Large intestine (tissue), 3 donors: ENCODE measurements around the gene TTL. TPM values are rescaled to one million over a fixed set of nuclear protein-coding genes. Genes with fewer than 3 reads are reported as not detected.
"Not testable (repeated sequence)": the region's sequence is repeated elsewhere in the genome, so short reads cannot be mapped to it uniquely, and the experiment has no call there.

Experiments used
- DNase-seq, 2 donors: peaks; one replicate each; pipeline versions ENCODE4 v3.0.0 to v3.0.0-alpha.2; 2013
- H3K27ac ChIP-seq: one replicate; pipeline ENCODE4 v1.5.1; 2013; ENCODE audit warnings: low read length
- H3K27me3 ChIP-seq: 2 replicates; pipeline ENCODE4 v1.6.1; 2013; ENCODE audit warnings: low read length; ENCODE audit not compliant: control insufficient read depth, insufficient read depth
- H3K36me3 ChIP-seq: 2 replicates; pipeline ENCODE4 v1.6.1; 2013; ENCODE audit warnings: low read length; ENCODE audit not compliant: control insufficient read depth, insufficient read depth
- H3K4me1 ChIP-seq: one replicate; pipeline ENCODE4 v1.6.1; 2013; ENCODE audit warnings: low read length; ENCODE audit not compliant: control insufficient read depth, insufficient read depth
- H3K4me3 ChIP-seq: one replicate; pipeline ENCODE4 v1.5.1; 2013; ENCODE audit warnings: low read length
- H3K9me3 ChIP-seq: one replicate; pipeline ENCODE4 v1.6.1; 2013; ENCODE audit warnings: mild to moderate bottlenecking, low read depth, low read length, moderate library complexity; ENCODE audit not compliant: control insufficient read depth
- WGBS: methylation state at CpG from one replicate; pipeline ENCODE4 v1.1.5; 2013; ENCODE audit warnings: low lambda C conversion rate; ENCODE audit not compliant: insufficient coverage; 5-methylcytosine and 5-hydroxymethylcytosine counted together
- polyA plus RNA-seq: library from polyadenylated mRNA; unstranded; fragments of 120-200 nt; gene quantifications from one replicate; pipeline ENCODE4 v1.2.1, GENCODE V29; 2013

TTL gene
- polyA plus RNA-seq, 1 donor: 20.8 TPM

GRCh38 chr2:112437405-112437831 lies 44.5 kb upstream of the TTL start:
- H3K4me3 ChIP-seq, DNase-seq, H3K27ac ChIP-seq, H3K9me3 ChIP-seq, H3K36me3 ChIP-seq, H3K4me1 ChIP-seq, H3K27me3 ChIP-seq: not testable (repeated sequence)
- no CpG with 5 or more reads among the region's 16 CpGs for WGBS

DNA sequence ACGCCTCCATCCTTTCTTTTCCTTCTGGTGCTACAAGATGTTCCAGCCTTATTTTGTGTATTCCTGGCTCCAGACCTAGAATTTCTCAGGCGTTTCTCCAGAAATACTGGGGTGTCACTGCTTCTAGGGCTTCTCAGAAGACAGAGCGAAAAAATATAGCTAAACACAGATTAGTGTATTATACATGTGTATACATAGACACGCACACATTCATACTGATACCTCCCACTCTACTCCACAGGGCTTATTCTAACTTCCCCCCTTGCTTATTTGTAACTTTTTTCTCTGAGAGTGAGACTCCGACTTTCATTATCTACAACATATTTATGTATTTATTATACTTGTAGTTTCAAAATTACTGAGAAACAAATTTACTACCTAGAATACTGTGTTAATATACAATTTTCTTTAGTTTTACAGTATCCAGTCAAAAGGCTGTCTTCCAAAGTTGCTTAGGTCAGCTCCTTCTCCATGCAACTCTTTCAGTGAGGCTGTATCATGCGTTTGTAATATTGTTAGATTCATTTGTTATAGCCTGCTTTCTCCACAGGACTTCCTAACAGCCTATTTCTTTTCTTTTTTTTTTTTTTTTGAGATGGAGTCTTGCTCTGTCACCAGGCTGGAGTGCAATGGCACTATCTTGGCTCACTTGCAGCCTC lies 43.2 kb upstream of the TTL start:
- not testable (repeated sequence) for H3K4me3 ChIP-seq, H3K27me3 ChIP-seq, DNase-seq, H3K9me3 ChIP-seq, H3K36me3 ChIP-seq, H3K4me1 ChIP-seq, H3K27ac ChIP-seq
- 80% methylated on average over 2 of the region's 6 CpGs for WGBS

DNA sequence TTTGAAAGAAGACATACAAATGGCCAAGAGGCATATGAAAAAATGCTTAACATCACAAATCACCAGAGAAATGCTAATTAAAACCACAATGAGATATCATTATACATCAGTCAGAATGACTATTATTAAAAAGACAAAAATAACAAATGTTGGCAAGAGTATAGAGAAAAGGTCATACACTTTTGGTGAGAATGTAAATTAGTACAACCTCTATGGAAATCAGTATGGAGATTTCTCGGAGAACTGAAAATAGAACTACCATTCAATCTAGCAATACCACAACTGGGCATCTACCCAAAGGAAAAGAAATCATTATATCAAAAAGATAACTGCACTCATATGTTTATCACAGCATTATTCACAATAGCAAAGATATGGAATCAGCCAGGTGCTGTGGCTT lies 37.7 kb upstream of the TTL start:
- H3K4me3 ChIP-seq: not testable (repeated sequence)

DNA sequence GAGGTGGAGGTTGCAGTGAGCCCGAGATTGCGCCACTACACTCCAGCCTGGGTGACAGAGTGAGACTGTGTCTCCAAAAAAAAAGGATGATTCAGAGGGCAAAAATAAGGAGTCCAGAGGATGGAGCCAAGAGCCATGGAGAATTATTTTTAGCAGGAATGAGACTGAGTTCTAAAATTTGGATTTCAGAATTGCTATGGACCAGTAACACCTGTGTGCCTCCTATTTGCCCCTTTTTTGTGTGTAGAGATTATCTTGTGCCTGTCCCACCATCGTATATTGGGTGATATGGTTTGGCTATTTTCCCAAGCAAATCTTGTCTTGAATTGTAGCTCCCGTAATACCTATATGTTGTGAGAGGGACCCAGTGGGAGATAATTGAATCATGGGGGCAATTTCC lies 32.1 kb upstream of the TTL start:
- whole genome bisulfite sequencing: no CpG with 5 or more reads among the region's 4 CpGs
- no peak for DNase-seq
- no peaks in the 10 kb centered on the region for H3K36me3 ChIP-seq
- no peak overlapping the region for H3K4me3 ChIP-seq
- no peaks in the 10 kb centered on the region for H3K4me1 ChIP-seq
- no peak overlapping the region for H3K27ac ChIP-seq
- H3K9me3 ChIP-seq: no peaks in the 10 kb centered on the region
- H3K27me3 ChIP-seq: no peaks in the 10 kb centered on the region

More for the DNA sequence above, 37.7 kb upstream of the TTL start:
- no CpG with 5 or more reads among the region's 1 CpG for WGBS
- DNase-seq, H3K27me3 ChIP-seq, H3K4me1 ChIP-seq, H3K36me3 ChIP-seq, H3K9me3 ChIP-seq, H3K27ac ChIP-seq: not testable (repeated sequence)

DNA sequence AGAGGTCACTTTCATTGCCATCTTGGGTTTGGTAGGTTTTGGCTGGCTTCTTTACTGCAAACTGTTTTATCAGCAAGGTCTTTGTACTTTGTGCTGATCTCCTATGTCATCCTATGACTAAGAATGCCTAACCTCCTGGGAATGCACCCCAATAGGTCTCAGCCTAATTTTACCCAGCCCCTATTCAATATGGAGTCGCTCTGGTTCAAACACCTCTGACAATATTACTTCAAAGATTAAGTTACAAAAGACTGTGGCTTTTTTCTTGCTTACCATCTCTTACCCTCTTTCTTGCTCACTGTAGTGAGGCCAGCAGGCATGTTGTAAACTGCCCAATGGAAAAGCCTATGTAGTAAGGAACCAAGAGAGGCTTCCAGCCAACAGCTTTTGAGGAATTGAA lies 30.6 kb upstream of the TTL start:
- Histone ChIP-seq H3K27me3 (no peaks in the 10 kb centered on the region), H3K4me1 (no peaks in the 10 kb centered on the region), H3K9me3 (no peaks in the 10 kb centered on the region), H3K27ac (no peak overlapping the region), H3K4me3 (no peak overlapping the region), H3K36me3 (no peaks in the 10 kb centered on the region)
- WGBS: no CpG with 5 or more reads among the region's 1 CpG
- no peak for DNase-seq

GRCh38 chr2:112454586-112454985 lies 27.4 kb upstream of the TTL start:
- no peak overlapping the region for H3K27ac ChIP-seq
- no peaks in the 10 kb centered on the region for H3K9me3 ChIP-seq
- H3K4me3 ChIP-seq: no peak overlapping the region
- no peak for DNase-seq
- no peaks in the 10 kb centered on the region for H3K27me3 ChIP-seq
- H3K36me3 ChIP-seq: no peaks in the 10 kb centered on the region
- H3K4me1 ChIP-seq: no peaks in the 10 kb centered on the region

DNA sequence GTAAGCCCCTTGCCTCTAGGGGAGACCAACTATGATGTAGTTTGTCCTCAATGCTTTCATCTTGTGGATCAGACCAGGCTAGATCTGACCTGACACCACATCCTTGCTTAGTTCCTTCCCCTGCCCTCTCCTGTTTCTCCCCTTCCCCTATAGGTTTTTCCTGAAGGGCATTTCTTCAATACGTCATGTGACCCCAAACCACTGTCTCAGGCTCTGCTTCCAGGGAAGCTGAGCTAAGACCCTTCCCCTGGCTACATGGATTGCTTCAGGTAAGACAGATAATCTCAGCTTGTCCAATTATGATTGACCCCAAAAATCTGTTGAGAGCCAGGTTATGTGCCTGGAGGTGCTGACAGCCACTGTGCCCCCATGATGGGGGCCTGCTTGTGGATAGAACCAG lies 22.6 kb upstream of the TTL start:
- Histone ChIP-seq H3K27me3 (peaks cover 2% of the 10 kb centered on the region), H3K4me1 (no peaks in the 10 kb centered on the region), H3K36me3 (no peaks in the 10 kb centered on the region), H3K4me3 (no peak overlapping the region), H3K27ac (no peak overlapping the region), H3K9me3 (no peaks in the 10 kb centered on the region)
- WGBS: no CpG with 5 or more reads among the region's 1 CpG
- no peak for DNase-seq

- Histone ChIP-seq H3K36me3 (no peaks in the 10 kb centered on the region), H3K27ac (no peak overlapping the region), H3K4me3 (no peak overlapping the region), H3K9me3 (no peaks in the 10 kb centered on the region), H3K27me3 (peaks cover 2% of the 10 kb centered on the region), H3K4me1 (no peaks in the 10 kb centered on the region)
- no CpG with 5 or more reads among the region's 5 CpGs for WGBS
- DNase-seq: no peak
Measured at GRCh38 chr2:112462178-112462577, 19.8 kb upstream of the TTL start.

DNA sequence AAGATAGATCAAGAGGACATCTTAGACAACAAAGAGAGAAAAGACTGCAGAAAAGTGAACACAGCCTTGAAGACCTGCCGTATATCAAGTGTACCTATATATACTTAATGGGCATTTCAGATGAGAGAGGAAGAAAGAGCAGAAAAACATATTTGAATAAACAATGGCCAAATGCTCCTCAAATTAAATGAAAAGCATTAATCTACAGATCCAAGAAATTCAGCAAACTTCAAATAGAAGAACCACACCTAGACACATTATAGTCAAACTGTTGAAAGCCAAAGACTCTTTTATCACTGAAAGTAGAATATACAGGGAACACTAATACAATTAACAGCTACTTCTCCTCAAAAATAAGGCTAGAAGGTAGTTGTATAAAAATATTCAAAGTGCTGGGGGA lies 18.7 kb upstream of the TTL start:
- Histone ChIP-seq H3K27ac (no peak overlapping the region), H3K4me1 (no peaks in the 10 kb centered on the region), H3K36me3 (no peaks in the 10 kb centered on the region), H3K27me3 (peaks cover 2% of the 10 kb centered on the region), H3K4me3 (no peak overlapping the region), H3K9me3 (no peaks in the 10 kb centered on the region)
- DNase-seq: no peak
- no CpG with 5 or more reads among the region's 1 CpG for WGBS

GRCh38 chr2:112465382-112465781 lies 16.6 kb upstream of the TTL start:
- 100% methylated on average over 1 of the region's 3 CpGs for WGBS
- peaks cover 2% of the 10 kb centered on the region for H3K27me3 ChIP-seq
- H3K27ac ChIP-seq: no peak overlapping the region
- DNase-seq: no peak
- no peaks in the 10 kb centered on the region for H3K4me1 ChIP-seq
- no peak overlapping the region for H3K4me3 ChIP-seq
- H3K36me3 ChIP-seq: no peaks in the 10 kb centered on the region
- H3K9me3 ChIP-seq: no peaks in the 10 kb centered on the region

- WGBS: 100% methylated on average over 2 of the region's 6 CpGs
- no peak overlapping the region for H3K27ac ChIP-seq
Measured at GRCh38 chr2:112472547-112473263, 9.3 kb upstream of the TTL start.

More at GRCh38 chr2:112472547-112473263, 9.3 kb upstream of the TTL start:
- no peaks in the 10 kb centered on the region for H3K9me3 ChIP-seq
- H3K4me1 ChIP-seq: no peaks in the 10 kb centered on the region
- no peaks in the 10 kb centered on the region for H3K36me3 ChIP-seq
- no peaks in the 10 kb centered on the region for H3K27me3 ChIP-seq
- DNase-seq: no peak
- no peak overlapping the region for H3K4me3 ChIP-seq
